H9 (cell line): ENCODE results near the gene STK10. TPM values are rescaled to one million over a fixed set of nuclear protein-coding genes. Genes with fewer than 3 reads are reported as not detected.

Experiments used
- DNase-seq: peaks from one replicate; pipeline ENCODE4 v3.0.0-alpha.2; 2017
- H2AFZ ChIP-seq: one replicate; pipeline ENCODE4 v1.6.1; 2013; ENCODE audit warnings: mild to moderate bottlenecking, low read length, control low read depth, moderate library complexity
- H2AK5ac ChIP-seq: 2 replicates; pipeline ENCODE4 v1.6.1; 2013; ENCODE audit warnings: low read length, control low read depth, mixed read lengths; ENCODE audit not compliant: insufficient read length
- H2BK120ac ChIP-seq: one replicate; pipeline ENCODE4 v1.6.1; 2013; ENCODE audit warnings: low read depth, mild to moderate bottlenecking, low read length, control low read depth, inconsistent platforms; ENCODE audit not compliant: poor library complexity, severe bottlenecking
- H2BK12ac ChIP-seq: 2 replicates; pipeline ENCODE4 v1.6.1; 2013; ENCODE audit warnings: low read length, control low read depth, mixed read lengths, low read depth; ENCODE audit not compliant: insufficient read length
- H2BK15ac ChIP-seq: 2 replicates; pipeline ENCODE4 v1.6.1; 2013; ENCODE audit warnings: low read depth, low read length, control low read depth
- H2BK20ac ChIP-seq: one replicate; pipeline ENCODE4 v1.6.1; 2013; ENCODE audit warnings: low read depth, mild to moderate bottlenecking, low read length, control low read depth, inconsistent platforms; ENCODE audit not compliant: poor library complexity, severe bottlenecking
- H2BK5ac ChIP-seq: 2 replicates; pipeline ENCODE4 v1.6.1; 2013; ENCODE audit warnings: low read length, control low read depth, mixed read lengths; ENCODE audit not compliant: insufficient read length
- H3K14ac ChIP-seq: 2 replicates; pipeline ENCODE4 v1.6.1; 2013; ENCODE audit warnings: low read length, control low read depth; ENCODE audit not compliant: insufficient read depth
- H3K18ac ChIP-seq: 2 replicates; pipeline ENCODE4 v1.6.1; 2013; ENCODE audit warnings: low read depth, mild to moderate bottlenecking, mixed read lengths, low read length, control low read depth; ENCODE audit not compliant: insufficient read length
- H3K23ac ChIP-seq: 2 replicates; pipeline ENCODE4 v1.6.1; 2013; ENCODE audit warnings: low read length, control low read depth, mixed read lengths, low read depth; ENCODE audit not compliant: insufficient read length
- H3K23me2 ChIP-seq: 2 replicates; pipeline ENCODE4 v1.6.1; 2013; ENCODE audit warnings: low read depth, mild to moderate bottlenecking, mixed read lengths, low read length, control low read depth; ENCODE audit not compliant: insufficient read length, poor library complexity, severe bottlenecking
- H3K27ac ChIP-seq: 2 replicates; pipeline ENCODE4 v1.5.1; 2013; ENCODE audit warnings: low read length, control low read depth, mixed read lengths, low read depth; ENCODE audit not compliant: insufficient read length
- H3K27me3 ChIP-seq: 2 replicates; pipeline ENCODE4 v1.6.1; 2013; ENCODE audit warnings: low read length, control low read depth, inconsistent platforms; ENCODE audit not compliant: insufficient read depth
- H3K4ac ChIP-seq: 2 replicates; pipeline ENCODE4 v1.6.1; 2013; ENCODE audit warnings: low read depth, mild to moderate bottlenecking, control low read depth, inconsistent platforms, low read length, moderate library complexity
- H3K4me1 ChIP-seq: 2 replicates; pipeline ENCODE4 v1.6.1; 2013; ENCODE audit warnings: low read length, control low read depth, inconsistent platforms; ENCODE audit not compliant: insufficient read depth
- H3K4me2 ChIP-seq: 2 replicates; pipeline ENCODE4 v1.6.1; 2013; ENCODE audit warnings: low read length, control low read depth, mixed read lengths; ENCODE audit not compliant: insufficient read length, insufficient read depth
- H3K56ac ChIP-seq: 2 replicates; pipeline ENCODE4 v1.6.1; 2013; ENCODE audit warnings: low read depth, mild to moderate bottlenecking, mixed read lengths, low read length, control low read depth; ENCODE audit not compliant: insufficient read length
- H3K79me1 ChIP-seq: 2 replicates; pipeline ENCODE4 v1.6.1; 2013; ENCODE audit warnings: low read depth, mild to moderate bottlenecking, moderate library complexity, low read length, control low read depth, inconsistent platforms; ENCODE audit not compliant: insufficient read depth, poor library complexity, severe bottlenecking
- H3K79me2 ChIP-seq: 2 replicates; pipeline ENCODE4 v1.6.1; 2013; ENCODE audit warnings: low read length, control low read depth, inconsistent platforms; ENCODE audit not compliant: insufficient read depth
- H3K9ac ChIP-seq: 2 replicates; pipeline ENCODE4 v1.6.1; 2013; ENCODE audit warnings: low read length, control low read depth, mixed read lengths; ENCODE audit not compliant: insufficient read length; ENCODE audit errors: extremely low read depth
- H3K9me3 ChIP-seq: one replicate; pipeline ENCODE4 v1.6.1; 2013; ENCODE audit warnings: low read depth, low read length, inconsistent platforms; ENCODE audit not compliant: control insufficient read depth
- H3T11ph ChIP-seq: one replicate; pipeline ENCODE4 v1.6.1; 2013; ENCODE audit warnings: mild to moderate bottlenecking, low read length, control low read depth, inconsistent platforms
- H4K20me1 ChIP-seq: one replicate; pipeline ENCODE4 v1.6.1; 2013; ENCODE audit not compliant: control insufficient read depth, insufficient read length, insufficient read depth
- H4K5ac ChIP-seq: 2 replicates; pipeline ENCODE4 v1.6.1; 2013; ENCODE audit warnings: low read depth, mild to moderate bottlenecking, mixed read lengths, low read length, control low read depth; ENCODE audit not compliant: insufficient read length
- H4K8ac ChIP-seq: replicated peaks from 2 replicates; pipeline ENCODE4 v1.6.1; 2013; ENCODE audit warnings: low read length, control low read depth, mixed read lengths, low read depth; ENCODE audit not compliant: insufficient read length
- H4K91ac ChIP-seq: 2 replicates; pipeline ENCODE4 v1.6.1; 2013; ENCODE audit warnings: low read depth, mild to moderate bottlenecking, moderate library complexity, mixed read lengths, low read length, control low read depth; ENCODE audit not compliant: insufficient read length
- H3K27ac Mint-ChIP-seq, 3 experiments: 2 replicates in 2 of 3; 3 replicates in 1 of 3; pipeline ENCODE4 v1.8.0; 2020 to 2021; ENCODE audit warnings: mixed read lengths in 3 of 3, mild to moderate bottlenecking in 1 of 3, moderate library complexity in 1 of 3
- H3K27me3 Mint-ChIP-seq: 2 replicates; pipeline ENCODE4 v1.8.0; 2021; ENCODE audit warnings: low read depth, mild to moderate bottlenecking, moderate library complexity, mixed read lengths
- H3K36me3 Mint-ChIP-seq, 3 experiments: 2 replicates in 2 of 3; 3 replicates in 1 of 3; pipeline ENCODE4 v1.8.0; 2020 to 2021; ENCODE audit warnings: low read depth in 3 of 3, mixed read lengths in 3 of 3; ENCODE audit not compliant: insufficient read depth in 1 of 3
- H3K4me1 Mint-ChIP-seq, 2 experiments: 2 replicates each; pipeline ENCODE4 v1.8.0; 2020; ENCODE audit warnings: mixed read lengths in 2 of 2
- H3K4me3 Mint-ChIP-seq, 2 experiments: 2 replicates in 1 of 2; 3 replicates in 1 of 2; pipeline ENCODE4 v1.8.0; 2020 to 2021; ENCODE audit warnings: mild to moderate bottlenecking in 2 of 2, mixed read lengths in 2 of 2, moderate library complexity in 1 of 2
- H3K9me3 Mint-ChIP-seq, 2 experiments: 2 replicates in 1 of 2; 3 replicates in 1 of 2; pipeline ENCODE4 v1.8.0; 2020; ENCODE audit warnings: mild to moderate bottlenecking in 2 of 2, mixed read lengths in 2 of 2, moderate library complexity in 1 of 2
- CTCF ChIP-seq: fragments of 200-600 bp; sonication (generic); conservative IDR thresholded peaks from 3 replicates; pipeline ENCODE4 v1.8.0; 2021; ENCODE audit warnings: antibody characterized with exemption, mild to moderate bottlenecking
- WGBS: extraction: QIAGEN DNeasy Blood & Tissue Kit; methylation state at CpG from one replicate; pipeline ENCODE4 v1.1.7; 2013; ENCODE audit warnings: missing lambda C conversion rate, low lambda C conversion rate, mixed read lengths; ENCODE audit not compliant: insufficient read length; ENCODE audit errors: extremely low coverage; 5-methylcytosine and 5-hydroxymethylcytosine counted together
- total RNA-seq: library from RNA; stranded (reverse); gene quantifications from 2 replicates; pipeline ENCODE4 v1.2.1, GENCODE V29; 2021

STK10 gene
- total RNA-seq, 1 experiment from 2014 or later: 14.6 TPM

- no peaks in the 10 kb centered on the region; the same call in 1 of the 2 replicates for H3K27me3 Mint-ChIP-seq
- no peaks in the 10 kb centered on the region for H3K79me2 ChIP-seq
- H2BK120ac ChIP-seq: no peak overlapping the region
- H3K9me3 ChIP-seq: no peaks in the 10 kb centered on the region
- no peaks in the 10 kb centered on the region for H3K27me3 ChIP-seq
- H2AK5ac ChIP-seq: no peak overlapping the region
- no peak overlapping the region for H4K91ac ChIP-seq
- H2BK20ac ChIP-seq: no peak overlapping the region
- peak overlapping the region in 2 of 3 experiments; percentile 28 to 79; a peak in 3 of 7 replicates for H3K27ac Mint-ChIP-seq
- H3K23me2 ChIP-seq: no peaks in the 10 kb centered on the region
- peaks cover 4 to 5% of the 10 kb centered on the region in 2 experiments for H3K9me3 Mint-ChIP-seq
- H2BK5ac ChIP-seq: no peak overlapping the region
- no peak overlapping the region for H3K4me2 ChIP-seq
- H3K79me1 ChIP-seq: no peaks in the 10 kb centered on the region
- no peak overlapping the region for H3K4me3 Mint-ChIP-seq
- no peak overlapping the region for H3K18ac ChIP-seq
- H4K20me1 ChIP-seq: no peaks in the 10 kb centered on the region
- H3K14ac ChIP-seq: no peak overlapping the region
- H3K4ac ChIP-seq: no peak overlapping the region
- no peak overlapping the region for H2BK15ac ChIP-seq
- no peak overlapping the region for H4K5ac ChIP-seq
- peak; percentile 82 for TF ChIP-seq CTCF
- no peak for DNase-seq
- no peak overlapping the region for H3K23ac ChIP-seq
- H2BK12ac ChIP-seq: no peak overlapping the region
- no peaks in the 10 kb centered on the region for H3K4me1 ChIP-seq
- H2AFZ ChIP-seq: no peak overlapping the region
- WGBS: no CpG with 5 or more reads among the region's 5 CpGs
- H3K56ac ChIP-seq: no peak overlapping the region
- H3K4me1 Mint-ChIP-seq: peaks cover 13% of the 10 kb centered on the region in 2 experiments
- H3K27ac ChIP-seq: no peak overlapping the region
- no peak overlapping the region for H3T11ph ChIP-seq
- H3K36me3 Mint-ChIP-seq: peaks cover 21 to 31% (median 30%) of the 10 kb centered on the region in 3 experiments
- no peak overlapping the region for H3K9ac ChIP-seq
- H4K8ac ChIP-seq: no peak overlapping the region
These were observed 128.3 kb downstream of the STK10 start for GRCh38 chr5:172059661-172060100.
